GM12873 (cell line): ENCODE data around the gene SELP.

ENCODE experiments used
- TF ChIP-seq, protein P1 (sequence below): IDR thresholded peaks from 2 replicates; pipeline ENCODE4 v1.5.1; 2012; ENCODE audit warnings: low read depth, mild to moderate bottlenecking, moderate library complexity, low read length, control low read depth; ENCODE audit not compliant: insufficient read depth; ENCODE audit errors: missing control alignments

SELP gene

DNA sequence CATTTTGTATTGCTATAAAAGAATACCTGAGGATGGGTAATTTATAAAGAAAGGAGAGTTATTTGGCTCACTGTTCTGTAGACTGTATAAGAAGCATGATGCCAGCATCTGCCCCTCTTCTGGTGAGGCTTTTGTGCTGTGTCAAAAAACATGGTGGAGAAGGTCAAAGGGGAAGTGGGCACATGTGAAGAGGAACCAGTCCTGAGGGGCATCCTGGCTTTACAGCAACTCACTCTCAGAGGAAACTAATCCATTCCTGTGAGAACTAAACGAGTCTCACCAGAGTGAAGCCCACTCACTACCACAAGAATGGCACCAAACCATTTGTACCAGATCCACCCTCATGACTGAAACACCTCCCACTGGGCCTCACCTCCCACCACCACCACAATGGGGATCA lies 18.8 kb upstream of the SELP start:
- TF ChIP-seq, protein P1, sequence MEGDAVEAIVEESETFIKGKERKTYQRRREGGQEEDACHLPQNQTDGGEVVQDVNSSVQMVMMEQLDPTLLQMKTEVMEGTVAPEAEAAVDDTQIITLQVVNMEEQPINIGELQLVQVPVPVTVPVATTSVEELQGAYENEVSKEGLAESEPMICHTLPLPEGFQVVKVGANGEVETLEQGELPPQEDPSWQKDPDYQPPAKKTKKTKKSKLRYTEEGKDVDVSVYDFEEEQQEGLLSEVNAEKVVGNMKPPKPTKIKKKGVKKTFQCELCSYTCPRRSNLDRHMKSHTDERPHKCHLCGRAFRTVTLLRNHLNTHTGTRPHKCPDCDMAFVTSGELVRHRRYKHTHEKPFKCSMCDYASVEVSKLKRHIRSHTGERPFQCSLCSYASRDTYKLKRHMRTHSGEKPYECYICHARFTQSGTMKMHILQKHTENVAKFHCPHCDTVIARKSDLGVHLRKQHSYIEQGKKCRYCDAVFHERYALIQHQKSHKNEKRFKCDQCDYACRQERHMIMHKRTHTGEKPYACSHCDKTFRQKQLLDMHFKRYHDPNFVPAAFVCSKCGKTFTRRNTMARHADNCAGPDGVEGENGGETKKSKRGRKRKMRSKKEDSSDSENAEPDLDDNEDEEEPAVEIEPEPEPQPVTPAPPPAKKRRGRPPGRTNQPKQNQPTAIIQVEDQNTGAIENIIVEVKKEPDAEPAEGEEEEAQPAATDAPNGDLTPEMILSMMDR, result no peak

DNA sequence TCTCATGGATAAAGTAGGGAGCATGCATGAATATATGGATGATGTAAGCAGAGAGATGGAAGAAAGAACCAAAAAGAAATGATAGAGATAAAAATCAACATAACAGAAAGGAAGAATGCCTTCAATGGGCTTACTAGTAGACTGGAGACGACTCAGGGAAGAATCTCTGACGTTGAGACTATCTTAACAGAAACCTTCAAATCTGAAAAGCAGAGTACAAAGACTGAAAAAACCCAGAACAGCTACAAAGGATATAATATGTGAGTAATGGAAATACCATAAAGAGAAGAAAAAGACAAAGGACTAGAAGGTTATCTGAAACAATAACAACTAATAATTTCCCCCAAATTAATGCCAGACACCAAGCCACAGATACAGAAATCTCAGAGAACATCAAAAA lies 18.3 kb upstream of the SELP start:
- TF ChIP-seq, protein P1, result no peak

DNA sequence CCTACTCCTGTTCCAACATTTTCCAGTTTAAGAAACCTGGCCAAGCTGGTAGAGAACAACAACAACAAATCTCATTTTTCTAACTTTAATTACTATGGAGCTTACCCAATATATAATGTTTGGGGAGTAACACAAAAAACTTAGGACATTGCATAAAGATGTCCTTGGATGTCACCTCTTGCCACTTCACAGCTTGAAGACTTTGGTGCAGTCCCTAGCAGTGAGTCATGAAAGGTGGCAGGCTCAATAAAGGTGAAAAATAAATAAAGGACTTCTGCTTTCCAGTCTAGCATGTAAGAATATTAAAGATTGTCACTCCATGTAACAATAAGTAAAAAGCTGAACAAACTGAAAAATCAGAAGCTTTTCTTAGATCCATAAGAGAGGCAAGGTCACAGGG lies 17.6 kb upstream of the SELP start:
- TF ChIP-seq, protein P1, result no peak

DNA sequence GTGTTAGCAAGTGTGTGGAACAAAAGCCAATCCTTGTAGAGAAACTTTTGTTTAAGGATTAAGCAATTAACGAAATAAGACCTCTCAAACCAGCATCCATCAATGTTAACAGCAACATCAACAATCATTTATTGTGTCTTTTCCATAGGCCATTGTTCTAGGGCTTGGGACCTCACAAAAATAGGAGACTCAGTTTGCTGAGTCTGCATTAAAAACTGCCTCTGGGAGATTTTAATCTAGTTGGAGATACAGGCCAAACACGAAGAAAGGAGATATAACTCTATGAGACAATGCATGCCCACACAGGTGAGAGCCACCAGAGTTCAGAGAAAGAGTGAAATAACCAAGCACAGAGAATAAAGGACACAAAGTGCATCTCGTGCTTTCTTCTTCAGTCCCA lies 14.4 kb upstream of the SELP start:
- TF ChIP-seq, protein P1, result no peak

DNA sequence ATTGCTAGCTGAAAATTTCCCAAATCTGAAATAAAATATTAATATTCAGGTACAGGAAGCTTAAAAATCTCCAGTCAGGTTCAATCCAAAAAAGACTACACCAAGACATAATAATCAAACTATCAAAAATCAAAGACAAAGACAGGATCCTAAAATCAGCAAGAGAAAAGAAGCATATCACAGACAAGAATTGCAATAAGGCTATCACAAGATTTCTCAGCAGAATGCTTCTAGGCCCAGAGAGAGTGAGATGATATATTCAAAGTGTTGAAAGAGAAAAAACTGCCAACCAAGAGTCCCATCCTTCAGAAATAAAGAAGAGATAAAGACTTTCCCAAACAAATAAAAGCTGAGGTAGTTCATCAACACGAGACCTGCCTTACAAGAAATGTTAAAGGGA lies 5.0 kb upstream of the SELP start:
- TF ChIP-seq, protein P1, result no peak

DNA sequence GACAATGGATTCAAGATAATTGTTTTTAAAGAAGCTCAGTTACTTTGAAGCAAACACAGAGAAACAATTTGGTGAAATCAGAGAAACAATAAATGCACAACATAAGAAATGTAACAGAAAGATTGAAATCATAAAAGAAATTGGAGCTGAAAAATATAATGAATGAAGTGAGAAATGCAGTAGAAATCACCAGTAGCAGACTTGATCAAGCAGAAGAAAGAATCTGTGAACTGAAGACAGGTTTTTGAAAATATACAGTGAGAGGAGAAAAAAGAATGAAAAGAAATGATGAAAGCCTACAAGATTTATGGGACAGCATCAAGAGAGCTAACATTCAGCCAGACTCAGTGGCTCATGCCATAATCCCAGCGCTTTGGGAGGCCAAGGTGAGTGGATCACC lies 4.2 kb upstream of the SELP start:
- TF ChIP-seq, protein P1, result no peak

DNA sequence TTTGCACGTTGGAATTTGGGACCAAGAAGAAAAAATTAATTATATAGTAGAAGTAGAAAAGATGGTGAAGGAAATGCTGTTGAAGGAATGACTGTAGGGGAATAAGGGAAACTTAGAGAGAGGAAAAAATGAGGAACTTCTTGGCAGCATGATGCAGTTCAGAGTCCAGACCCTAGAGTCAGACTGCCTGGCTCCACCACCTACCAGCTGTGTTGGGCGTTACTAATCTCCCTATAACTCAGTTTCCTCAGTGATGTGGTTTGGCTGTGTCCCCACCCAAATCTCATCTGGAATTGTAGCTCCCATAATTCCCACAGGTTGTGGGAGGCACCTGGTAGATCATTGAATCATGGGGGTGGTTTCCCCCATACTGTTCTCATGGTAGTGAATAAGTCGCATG lies 1.3 kb upstream of the SELP start:
- TF ChIP-seq, protein P1, result no peak
